Ishikawa (cell line): ENCODE data around the gene FOXRED2.

ENCODE experiments used
- EP300 ChIP-seq: IDR thresholded peaks from 2 replicates; pipeline ENCODE4 v1.6.1; 2012; ENCODE audit warnings: borderline replicate concordance
- NFIC ChIP-seq: IDR thresholded peaks from 2 replicates; pipeline ENCODE4 v1.6.1; 2012
- RAD21 ChIP-seq: IDR thresholded peaks from 2 replicates; pipeline ENCODE4 v1.6.1; 2012; ENCODE audit warnings: low read depth

GRCh38 chr22:36520423-36520822 is 13.6 kb upstream of the FOXRED2 start:
- TF ChIP-seq RAD21: no peak
- no peak for TF ChIP-seq EP300
- TF ChIP-seq NFIC: no peak
